Measurements from ENCODE around the gene AP1M1.

The AP1M1 gene

GRCh38 chr19:16234552-16235445 lies 37.1 kb downstream of the AP1M1 start:
- TF ChIP-seq CTCF (IDR thresholded peaks at IDR 0.05; ENCODE audit: insufficient read depth, low read depth, low read length, missing control alignments) = no peak
- DNase-seq (ENCODE audit: low read depth) = no peak
- H3K4me3 ChIP-seq (ENCODE audit: low read depth, low read length) = no peak overlapping the region

GRCh38 chr19:16235811-16236652 lies 38.3 kb downstream of the AP1M1 start:
- DNase-seq (ENCODE audit: low read depth) = no peak
- TF ChIP-seq CTCF (IDR thresholded peaks at IDR 0.05; ENCODE audit: insufficient read depth, low read depth, low read length, missing control alignments) = no peak
- H3K4me3 ChIP-seq (ENCODE audit: low read depth, low read length) = no peak overlapping the region

GRCh38 chr19:16244091-16244490 lies 46.4 kb downstream of the AP1M1 start:
- TF ChIP-seq CTCF (IDR thresholded peaks at IDR 0.05; ENCODE audit: insufficient read depth, low read depth, low read length, missing control alignments) = no peak
- no peak overlapping the region for H3K4me3 ChIP-seq (ENCODE audit: low read depth, low read length)
- no peak for DNase-seq (ENCODE audit: low read depth)

GRCh38 chr19:16247353-16248182 lies 49.9 kb downstream of the AP1M1 start:
- peak; percentile 85 for DNase-seq (ENCODE audit: low read depth)
- H3K4me3 ChIP-seq (ENCODE audit: low read depth, low read length) = no peak overlapping the region
- peak; percentile 96 for TF ChIP-seq CTCF (IDR thresholded peaks at IDR 0.05; ENCODE audit: insufficient read depth, low read depth, low read length, missing control alignments)

GRCh38 chr19:16248380-16249023 lies 50.8 kb downstream of the AP1M1 start:
- no peak for DNase-seq (ENCODE audit: low read depth)
- TF ChIP-seq CTCF (IDR thresholded peaks at IDR 0.05; ENCODE audit: insufficient read depth, low read depth, low read length, missing control alignments) = no peak
- no peak overlapping the region for H3K4me3 ChIP-seq (ENCODE audit: low read depth, low read length)

- H3K4me3 ChIP-seq (ENCODE audit: low read depth, low read length) = no peak overlapping the region
- DNase-seq (ENCODE audit: low read depth) = no peak
Observed at GRCh38 chr19:16249826-16250404, 52.2 kb downstream of the AP1M1 start.

More at GRCh38 chr19:16249826-16250404, 52.2 kb downstream of the AP1M1 start:
- TF ChIP-seq CTCF (IDR thresholded peaks at IDR 0.05; ENCODE audit: insufficient read depth, low read depth, low read length, missing control alignments) = no peak

Data from GM12865 (cell line).